Heart left ventricle (tissue), 13 donors: ENCODE data around the gene TC2N.

Experiments
- POLR2A ChIP-seq, 2 donors: fragments of 450-650 bp; IDR thresholded peaks; one replicate each; pipeline ENCODE4 v1.6.1; 2017; ENCODE audit warnings: antibody characterized with exemption in 2 of 2, mild to moderate bottlenecking in 2 of 2, moderate library complexity in 2 of 2
- TF ChIP-seq, protein P1 (sequence below), 12 donors: fragments of 200-600 bp; sonication (generic) in 4 of 12; IDR thresholded peaks; one replicate each; pipeline versions ENCODE4 v1.5.0 to v1.8.0; 2018 to 2022; ENCODE audit warnings: antibody characterized with exemption in 12 of 12, mild to moderate bottlenecking in 5 of 12
- donor health status: ischemic (EF 13 %, LVEDD 7.1; RV severe dilation, severe dysfunction).
- donor health status: DM: no; HTN: yes; CAD: no.
- donor health status: DM: no; HTN: no; CAD: no.
- donor health status: ischemic (EF 25% LVEDD 6.9; RV normal size, moderate dysfunction).
- donor health status: ischemic (EF 25% LVEDD 5.7; RV mildly dilated, moderate dysfunction).
- donor health status: ischemic (EF 35%, LVEDD 5.7; RV mildly dilated, moderate dysfunction).
- donor health status: nonischemic (EF 11% LVEDD 7.7; RV severe dilation, severe dysfunction).
- donor health status: DM: yes; HTN: yes; CAD: no.
- donor health status: PGD.
- donor health status: ischemic (EF 29% LVEDD 5.4; RV normal size, mild dysfunction).
- donor health status: nonischemic (EF 23%, LVEDD 6.1; RV moderate dilation, normal function).

DNA sequence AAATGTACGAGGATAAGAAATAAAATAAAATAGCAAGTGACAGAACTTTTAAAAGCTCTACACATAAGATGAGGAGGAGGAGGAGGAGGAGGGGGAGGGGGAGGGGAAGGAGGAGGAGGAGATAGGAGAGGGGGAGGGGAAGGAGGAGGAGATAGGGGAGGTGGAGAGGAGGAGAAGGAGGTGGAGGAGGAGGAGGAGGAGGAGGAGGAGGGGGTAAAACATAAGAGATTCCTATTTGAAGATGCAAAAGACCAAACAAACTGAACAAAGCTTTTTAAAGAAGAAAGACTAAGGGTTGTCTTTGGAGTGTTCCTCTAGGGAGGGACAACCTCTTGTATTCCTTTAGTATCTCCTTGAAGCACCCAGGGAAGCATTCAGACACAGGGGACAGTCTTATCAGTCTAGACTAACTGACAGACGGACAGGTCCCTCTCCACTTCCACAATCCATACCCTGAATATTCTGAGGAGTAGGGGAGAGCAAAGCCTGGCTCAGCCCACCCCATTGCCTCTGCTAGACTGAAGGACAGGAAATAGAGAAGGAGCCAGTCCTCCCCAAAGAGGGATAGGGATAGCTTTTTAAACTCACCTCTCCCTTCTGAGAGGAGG lies 12.9 kb downstream of the TC2N start:
- TF ChIP-seq, protein P1, sequence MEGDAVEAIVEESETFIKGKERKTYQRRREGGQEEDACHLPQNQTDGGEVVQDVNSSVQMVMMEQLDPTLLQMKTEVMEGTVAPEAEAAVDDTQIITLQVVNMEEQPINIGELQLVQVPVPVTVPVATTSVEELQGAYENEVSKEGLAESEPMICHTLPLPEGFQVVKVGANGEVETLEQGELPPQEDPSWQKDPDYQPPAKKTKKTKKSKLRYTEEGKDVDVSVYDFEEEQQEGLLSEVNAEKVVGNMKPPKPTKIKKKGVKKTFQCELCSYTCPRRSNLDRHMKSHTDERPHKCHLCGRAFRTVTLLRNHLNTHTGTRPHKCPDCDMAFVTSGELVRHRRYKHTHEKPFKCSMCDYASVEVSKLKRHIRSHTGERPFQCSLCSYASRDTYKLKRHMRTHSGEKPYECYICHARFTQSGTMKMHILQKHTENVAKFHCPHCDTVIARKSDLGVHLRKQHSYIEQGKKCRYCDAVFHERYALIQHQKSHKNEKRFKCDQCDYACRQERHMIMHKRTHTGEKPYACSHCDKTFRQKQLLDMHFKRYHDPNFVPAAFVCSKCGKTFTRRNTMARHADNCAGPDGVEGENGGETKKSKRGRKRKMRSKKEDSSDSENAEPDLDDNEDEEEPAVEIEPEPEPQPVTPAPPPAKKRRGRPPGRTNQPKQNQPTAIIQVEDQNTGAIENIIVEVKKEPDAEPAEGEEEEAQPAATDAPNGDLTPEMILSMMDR (IDR thresholded peaks at IDR 0.05), result no peak
- TF ChIP-seq POLR2A (IDR thresholded peaks at IDR 0.05), result no peak
